ENCODE results near the gene CDH13. TPM values are rescaled to one million over a fixed set of nuclear protein-coding genes. Genes with fewer than 3 reads are reported as not detected.

The CDH13 gene
- polyA plus RNA-seq, 2 of the 4 experiments (the other 2 are of a cell fraction): not detected

GRCh38 chr16:82682767-82683166, 56.0 kb downstream of the CDH13 start:
- Histone ChIP-seq H3K4me2 (no peak overlapping the region), H3K4me3 (no peak overlapping the region), H3K4me1 (no peaks in the 10 kb centered on the region), H3K9me3 (no peaks in the 10 kb centered on the region), H3K27ac (no peak overlapping the region)
- POLR2A ChIA-PET: no interaction called here
- CTCF ChIA-PET: no interaction called here
- TF ChIP-seq NPAS2 (CRISPR knock-in tag; IDR thresholded peaks at IDR 0.05; ENCODE audit: borderline replicate concordance) (no peak), JUN (IDR thresholded peaks at IDR 0.05) (no peak), RNF2 (IDR thresholded peaks at IDR 0.05; ENCODE audit: borderline replicate concordance, low read depth) (no peak), SREBF2 (IDR thresholded peaks at IDR 0.05) (no peak), EHF (CRISPR knock-in tag; IDR thresholded peaks at IDR 0.05) (no peak), PBX3 (IDR thresholded peaks at IDR 0.05) (no peak), POLR2AphosphoS2 (conservative IDR thresholded peaks at IDR 0.05; ENCODE audit: low read length) (no peak), FOSL2 (IDR thresholded peaks at IDR 0.05) (no peak), FOSL2 (CRISPR knock-in tag; IDR thresholded peaks at IDR 0.05) (no peak), JUNB (IDR thresholded peaks at IDR 0.05) (no peak), MAX (IDR thresholded peaks at IDR 0.05) (no peak), RAD21 (conservative IDR thresholded peaks at IDR 0.05 in 1 of 2, IDR thresholded peaks at IDR 0.05 in 1 of 2) (no peak), RARB (CRISPR knock-in tag; IDR thresholded peaks at IDR 0.05) (no peak), TFCP2L1 (CRISPR knock-in tag; IDR thresholded peaks at IDR 0.05) (no peak), POLR2A (IDR thresholded peaks at IDR 0.05; ENCODE audit: low read length) (no peak), CBX2 (IDR thresholded peaks at IDR 0.05; ENCODE audit: borderline replicate concordance, low read depth) (no peak)
- TF ChIP-seq, protein P1, sequence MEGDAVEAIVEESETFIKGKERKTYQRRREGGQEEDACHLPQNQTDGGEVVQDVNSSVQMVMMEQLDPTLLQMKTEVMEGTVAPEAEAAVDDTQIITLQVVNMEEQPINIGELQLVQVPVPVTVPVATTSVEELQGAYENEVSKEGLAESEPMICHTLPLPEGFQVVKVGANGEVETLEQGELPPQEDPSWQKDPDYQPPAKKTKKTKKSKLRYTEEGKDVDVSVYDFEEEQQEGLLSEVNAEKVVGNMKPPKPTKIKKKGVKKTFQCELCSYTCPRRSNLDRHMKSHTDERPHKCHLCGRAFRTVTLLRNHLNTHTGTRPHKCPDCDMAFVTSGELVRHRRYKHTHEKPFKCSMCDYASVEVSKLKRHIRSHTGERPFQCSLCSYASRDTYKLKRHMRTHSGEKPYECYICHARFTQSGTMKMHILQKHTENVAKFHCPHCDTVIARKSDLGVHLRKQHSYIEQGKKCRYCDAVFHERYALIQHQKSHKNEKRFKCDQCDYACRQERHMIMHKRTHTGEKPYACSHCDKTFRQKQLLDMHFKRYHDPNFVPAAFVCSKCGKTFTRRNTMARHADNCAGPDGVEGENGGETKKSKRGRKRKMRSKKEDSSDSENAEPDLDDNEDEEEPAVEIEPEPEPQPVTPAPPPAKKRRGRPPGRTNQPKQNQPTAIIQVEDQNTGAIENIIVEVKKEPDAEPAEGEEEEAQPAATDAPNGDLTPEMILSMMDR (IDR thresholded peaks at IDR 0.05): no peak
- TF ChIP-seq, protein P2, sequence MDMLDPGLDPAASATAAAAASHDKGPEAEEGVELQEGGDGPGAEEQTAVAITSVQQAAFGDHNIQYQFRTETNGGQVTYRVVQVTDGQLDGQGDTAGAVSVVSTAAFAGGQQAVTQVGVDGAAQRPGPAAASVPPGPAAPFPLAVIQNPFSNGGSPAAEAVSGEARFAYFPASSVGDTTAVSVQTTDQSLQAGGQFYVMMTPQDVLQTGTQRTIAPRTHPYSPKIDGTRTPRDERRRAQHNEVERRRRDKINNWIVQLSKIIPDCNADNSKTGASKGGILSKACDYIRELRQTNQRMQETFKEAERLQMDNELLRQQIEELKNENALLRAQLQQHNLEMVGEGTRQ (IDR thresholded peaks at IDR 0.05): no peak
- DNase-seq (ENCODE audit: low read depth in 1 of 2, low spot score in 1 of 2) (no peak), FAIRE-seq (no peak), ATAC-seq (no peak)
- WGBS (ENCODE audit: missing lambda C conversion rate): 4% methylated on average over 4 of the region's 4 CpGs

- ChIA-PET CTCF (no interaction called here), POLR2A (no interaction called here)
- ATAC-seq: no peak
- no peak for DNase-seq (ENCODE audit: low read depth in 1 of 2, low spot score in 1 of 2)
- Histone ChIP-seq H3K9me3 (no peaks in the 10 kb centered on the region), H3K27ac (no peak overlapping the region), H3K4me1 (no peaks in the 10 kb centered on the region), H3K4me3 (no peak overlapping the region), H3K4me2 (no peak overlapping the region)
- no peak for FAIRE-seq
- whole genome bisulfite sequencing (ENCODE audit: missing lambda C conversion rate): 4% methylated on average over 2 of the region's 2 CpGs
- TF ChIP-seq RCOR1 (IDR thresholded peaks at IDR 0.05; ENCODE audit: low read depth, low read length): no peak
- TF ChIP-seq TFCP2L1 (CRISPR knock-in tag; IDR thresholded peaks at IDR 0.05): no peak
- no peak for TF ChIP-seq MAFK (IDR thresholded peaks at IDR 0.05; ENCODE audit: partially characterized antibody)
- TF ChIP-seq PBX3 (IDR thresholded peaks at IDR 0.05): no peak
- no peak for TF ChIP-seq MAZ (IDR thresholded peaks at IDR 0.05; ENCODE audit: borderline replicate concordance, low read depth, low read length)
- TF ChIP-seq EHF (CRISPR knock-in tag; IDR thresholded peaks at IDR 0.05): no peak
- no peak for TF ChIP-seq MAX (IDR thresholded peaks at IDR 0.05)
Observed at GRCh38 chr16:82684256-82684655, 57.5 kb downstream of the CDH13 start.
